ENCODE data around the gene OR11H7.

DNA sequence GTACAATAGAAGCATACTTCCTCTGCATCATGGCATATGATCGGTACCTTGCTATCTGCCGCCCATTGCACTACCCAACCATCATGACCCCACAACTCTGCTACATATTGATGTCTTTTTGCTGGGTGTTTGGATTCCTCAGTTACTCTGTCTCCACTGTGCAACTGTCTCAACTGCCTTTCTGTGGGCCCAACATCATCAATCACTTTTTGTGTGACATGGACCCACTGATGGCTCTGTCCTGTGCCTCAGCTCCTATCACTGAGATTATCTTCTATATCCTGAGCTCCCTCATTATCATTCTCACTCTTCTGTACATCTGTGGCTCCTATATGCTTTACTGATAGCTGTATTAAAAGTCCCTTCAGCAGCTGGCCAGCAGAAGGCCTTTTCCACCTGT is 19.2 kb upstream of the OR11H7 start:
- TF ChIP-seq, protein P1, sequence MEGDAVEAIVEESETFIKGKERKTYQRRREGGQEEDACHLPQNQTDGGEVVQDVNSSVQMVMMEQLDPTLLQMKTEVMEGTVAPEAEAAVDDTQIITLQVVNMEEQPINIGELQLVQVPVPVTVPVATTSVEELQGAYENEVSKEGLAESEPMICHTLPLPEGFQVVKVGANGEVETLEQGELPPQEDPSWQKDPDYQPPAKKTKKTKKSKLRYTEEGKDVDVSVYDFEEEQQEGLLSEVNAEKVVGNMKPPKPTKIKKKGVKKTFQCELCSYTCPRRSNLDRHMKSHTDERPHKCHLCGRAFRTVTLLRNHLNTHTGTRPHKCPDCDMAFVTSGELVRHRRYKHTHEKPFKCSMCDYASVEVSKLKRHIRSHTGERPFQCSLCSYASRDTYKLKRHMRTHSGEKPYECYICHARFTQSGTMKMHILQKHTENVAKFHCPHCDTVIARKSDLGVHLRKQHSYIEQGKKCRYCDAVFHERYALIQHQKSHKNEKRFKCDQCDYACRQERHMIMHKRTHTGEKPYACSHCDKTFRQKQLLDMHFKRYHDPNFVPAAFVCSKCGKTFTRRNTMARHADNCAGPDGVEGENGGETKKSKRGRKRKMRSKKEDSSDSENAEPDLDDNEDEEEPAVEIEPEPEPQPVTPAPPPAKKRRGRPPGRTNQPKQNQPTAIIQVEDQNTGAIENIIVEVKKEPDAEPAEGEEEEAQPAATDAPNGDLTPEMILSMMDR (conservative IDR thresholded peaks at IDR 0.05; ENCODE audit: low read depth, low read length): no peak
- TF ChIP-seq EZH2 (IDR thresholded peaks at IDR 0.05; ENCODE audit: low read length, unreplicated experiment) (no peak), EZH2phosphoT487 (IDR thresholded peaks at IDR 0.05; ENCODE audit: borderline replicate concordance, low read length) (no peak)

Data from PC-3 (cell line).